Articular chondrocyte of knee joint (primary cell): ENCODE data around the gene AKT1S1. TPM values are rescaled to one million over a fixed set of nuclear protein-coding genes. Genes with fewer than 3 reads are reported as not detected.

Experiments
- small RNA-seq: library from RNA; depleted of rRNA; stranded (forward); fragments of <200 nt; gene quantifications from one replicate; pipeline ENCODE3, GENCODE V24; 2012
- total RNA-seq: library from RNA; depleted of rRNA; stranded (reverse); fragments of >200 nt; gene quantifications from 2 replicates; pipeline ENCODE4 v1.2.3, GENCODE V29; 2012

Gene AKT1S1
- total RNA-seq: 10.9 and 14.0 TPM in 2 replicates

DNA sequence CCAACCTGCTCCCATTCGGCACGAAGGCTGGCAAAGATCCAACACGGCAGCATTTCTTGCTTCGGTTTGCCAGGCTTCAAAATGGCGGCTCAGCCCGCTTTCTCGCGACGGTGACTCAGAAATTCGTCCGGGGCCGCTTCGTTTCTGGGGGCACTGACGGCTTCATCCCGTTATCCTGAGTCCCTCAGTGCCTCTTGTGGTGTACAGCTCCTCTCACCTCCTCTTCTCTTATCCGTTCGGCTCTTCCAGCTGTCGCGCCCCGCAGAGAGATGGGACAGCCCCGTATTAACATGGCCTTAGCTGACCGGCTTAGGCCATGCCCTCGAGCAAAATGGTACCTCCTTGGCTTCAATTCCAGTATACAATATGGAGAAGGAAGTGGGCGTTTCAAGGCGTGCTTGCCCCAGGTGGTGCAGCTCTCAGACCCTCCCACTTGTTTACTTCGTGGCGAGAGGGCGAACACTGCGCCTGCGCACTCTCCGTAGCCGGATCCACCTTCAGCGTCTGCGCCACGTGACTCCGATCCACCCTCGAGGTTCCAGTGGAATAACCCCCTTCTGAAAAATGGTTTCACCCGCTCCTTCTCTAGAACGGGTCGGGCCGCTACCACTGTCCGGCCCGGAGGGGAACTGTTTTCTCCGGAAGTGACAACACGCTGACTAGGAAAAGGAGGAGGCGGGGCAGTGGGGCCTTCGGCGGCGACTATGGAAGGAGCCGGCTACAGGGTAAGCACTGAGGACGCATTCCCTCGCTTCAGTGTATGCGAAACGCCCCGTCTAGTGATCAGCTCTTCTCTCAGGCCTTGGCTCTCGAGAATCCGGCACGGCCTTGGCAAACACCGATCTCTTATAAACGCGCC, at the start of gene AKT1S1, which contains the start of gene TBC1D17:
Gene AKT1S1, minus strand, starts transcription at position 336 of the 859 bp plus-strand sequence. CDS start 4,060 bp downstream, outside the sequence.
Gene TBC1D17, plus strand, starts transcription at position 683 of the 859 bp plus-strand sequence. Its CDS starts 22 bp downstream, at position 705.

DNA sequence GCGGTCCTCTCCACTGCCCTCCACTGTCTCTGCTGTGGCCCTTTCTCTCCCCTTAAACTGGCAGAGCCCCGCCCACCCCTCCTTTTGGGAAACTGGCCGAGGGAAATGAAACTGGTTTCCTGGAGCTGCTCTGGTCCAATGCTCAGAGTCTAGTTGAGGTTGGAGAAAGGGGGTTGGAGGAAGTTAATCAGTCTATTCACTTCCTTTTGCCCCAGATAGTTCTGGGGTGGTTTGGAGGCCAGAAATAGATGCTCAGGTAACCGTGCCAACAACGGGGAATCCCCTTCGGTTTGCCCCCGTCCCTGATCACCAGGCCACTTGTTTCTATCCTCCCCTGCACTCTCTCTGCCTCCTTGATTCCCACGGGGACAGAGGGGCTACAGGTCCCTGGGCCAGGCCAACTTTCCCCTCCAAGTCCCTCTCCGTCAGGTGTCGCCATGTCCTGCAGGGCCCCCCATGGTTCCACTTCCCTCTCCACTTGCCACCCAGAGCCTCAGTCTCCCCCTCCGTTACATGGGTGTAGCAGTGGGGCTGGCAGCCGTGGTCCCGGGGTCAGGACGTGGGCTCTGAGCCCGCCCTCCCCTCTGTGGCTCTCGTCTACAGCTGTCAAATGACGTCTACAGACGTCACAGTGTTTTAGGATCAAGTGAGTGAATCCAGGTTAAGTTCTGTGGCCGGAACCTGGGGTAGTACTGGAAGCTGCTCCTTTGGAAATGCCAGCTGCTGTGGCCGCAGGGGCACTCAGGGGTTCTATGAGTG, 19.9 kb upstream of the AKT1S1 start, which contains the start of gene IL4I1:
Gene IL4I1, minus strand, starts transcription at position 25 of the 759 bp plus-strand sequence. CDS start 727 bp downstream, outside the sequence.

DNA sequence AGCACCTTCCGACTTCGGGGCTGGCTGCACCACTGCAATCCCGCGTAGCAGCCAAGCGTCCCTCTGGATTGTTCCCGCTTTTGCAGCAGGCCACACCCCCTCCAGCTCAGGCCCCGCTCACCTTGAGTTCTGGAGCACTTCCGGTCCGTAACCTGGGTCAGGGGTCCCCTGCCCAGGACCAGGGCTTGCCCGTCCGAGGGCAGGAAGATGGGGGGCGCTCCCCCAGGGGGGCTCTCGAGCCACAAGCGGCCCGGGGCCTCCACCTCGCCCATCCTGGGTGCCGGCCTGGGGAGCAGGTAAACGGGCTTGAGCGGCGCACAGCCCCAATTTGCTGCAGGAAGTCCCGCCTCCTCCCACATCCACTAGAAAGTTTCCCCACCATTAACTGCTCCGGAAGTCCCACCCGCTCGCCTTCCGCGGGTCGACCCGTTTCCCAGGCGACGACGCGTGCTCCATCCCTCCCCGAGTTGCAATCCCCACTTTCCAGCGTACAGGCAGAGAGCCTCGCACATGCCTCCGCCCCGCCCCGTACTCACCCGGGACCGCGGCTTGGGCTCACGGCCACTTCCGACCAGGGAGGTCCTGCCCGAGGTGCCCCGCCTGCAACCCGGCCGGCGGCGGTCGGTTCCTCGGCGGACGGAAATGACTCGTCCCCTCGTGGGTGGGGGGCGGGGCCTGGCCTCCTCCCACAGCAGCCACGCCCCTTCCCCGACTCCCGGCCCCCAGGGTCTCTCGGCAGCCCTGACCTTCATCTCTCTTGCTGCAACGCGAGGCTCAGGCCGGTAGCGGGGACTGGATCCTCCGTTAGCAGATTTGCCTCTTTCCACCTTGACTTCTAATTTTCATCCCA, 10.0 kb downstream of the AKT1S1 start, which contains the start of gene PNKP:
Gene PNKP, minus strand, starts transcription at position 644 of the 850 bp plus-strand sequence. Its CDS starts 372 bp downstream, at position 272.

DNA sequence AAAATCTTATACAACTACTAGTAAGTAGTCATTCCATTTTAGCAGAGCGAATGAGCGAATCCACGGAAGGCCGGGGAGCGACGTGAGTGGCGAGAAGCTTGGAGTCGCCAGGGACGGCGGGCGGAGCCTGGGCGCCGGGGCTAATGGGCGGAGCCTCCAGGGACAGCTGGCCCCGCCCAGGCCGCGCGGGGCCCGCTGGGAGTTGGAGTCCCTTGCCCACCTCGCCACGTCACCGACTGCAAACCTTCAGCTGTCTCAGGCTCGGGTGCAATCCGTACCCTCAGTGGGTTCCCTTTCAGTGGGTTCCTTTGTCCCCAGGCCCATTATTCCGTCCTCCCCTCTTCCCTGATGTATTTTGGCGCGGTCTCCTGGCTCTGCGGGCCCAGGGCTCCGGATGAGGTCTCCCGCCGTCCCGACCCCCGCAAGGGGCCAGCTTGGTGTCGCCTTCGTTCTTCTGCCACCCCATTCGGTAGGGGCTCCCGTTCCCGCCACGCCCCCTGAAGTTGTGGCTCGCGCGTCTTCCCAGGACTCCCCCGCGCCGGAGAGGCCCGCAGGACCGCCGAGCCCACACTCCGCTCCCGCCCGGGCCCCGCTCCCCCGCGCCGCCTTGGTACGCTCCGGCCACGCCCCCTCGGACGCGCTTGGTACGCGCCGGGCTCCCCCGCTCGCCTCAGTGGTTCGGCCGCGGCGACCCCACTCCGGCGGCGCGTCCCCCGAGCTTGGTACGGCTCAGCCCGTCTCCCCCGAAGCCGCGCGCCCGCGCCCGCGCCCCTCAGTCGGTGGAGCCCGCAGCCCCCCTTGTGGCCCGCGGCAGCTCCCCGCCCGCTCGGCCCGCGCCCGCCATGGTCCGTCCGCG, 26.4 kb downstream of the AKT1S1 start, which contains the start of gene PTOV1:
Gene PTOV1, plus strand, starts transcription at position 673 of the 856 bp plus-strand sequence.

Small RNAs within 50 kb of the gene (small RNA-seq; reads per million reads assigned to genes)
- gene MIR4749: not detected

Other genes starting within 250 kb of the AKT1S1 start
- 28.4 and 38.3 TPM in 2 replicates for gene RRAS, start 237.2 kb downstream of the AKT1S1 start, total RNA-seq
- gene SCAF1, start 235.1 kb downstream of the AKT1S1 start, total RNA-seq: 13.1 and 15.2 TPM in 2 replicates
- 22.5 and 25.0 TPM in 2 replicates for gene IRF3, start 211.5 kb downstream of the AKT1S1 start, total RNA-seq
- gene BCL2L12, start 211.4 kb downstream of the AKT1S1 start, total RNA-seq: 3.5 and 5.2 TPM in 2 replicates
- gene PRMT1, start 200.1 kb downstream of the AKT1S1 start, total RNA-seq: 106 and 127 TPM in 2 replicates
- gene ADM5, start 187.8 kb downstream of the AKT1S1 start, total RNA-seq: 0.32 and 0.39 TPM in 2 replicates
- gene CPT1C, start 186.2 kb downstream of the AKT1S1 start, total RNA-seq: 16.8 and 21.6 TPM in 2 replicates
- 0.13 and 0.32 TPM in 2 replicates for gene TSKS, start 114.0 kb downstream of the AKT1S1 start, total RNA-seq
- 91.9 and 94.0 TPM in 2 replicates for gene AP2A1, start 110.4 kb downstream of the AKT1S1 start, total RNA-seq
- gene FUZ, start 64.1 kb downstream of the AKT1S1 start, total RNA-seq: 11.8 and 15.2 TPM in 2 replicates
- 18.8 and 21.6 TPM in 2 replicates for gene MED25, start 59.1 kb downstream of the AKT1S1 start, total RNA-seq
- gene PTOV1, start 26.2 kb downstream of the AKT1S1 start, total RNA-seq: 37.2 and 42.2 TPM in 2 replicates
- 28.5 and 32.5 TPM in 2 replicates for gene PNKP, start 9.8 kb downstream of the AKT1S1 start, total RNA-seq
- 10.6 and 14.2 TPM in 2 replicates for gene TBC1D17, start 347 bp upstream of the AKT1S1 start, total RNA-seq
- gene IL4I1, start 19.5 kb upstream of the AKT1S1 start, total RNA-seq: 0.65 and 1.6 TPM in 2 replicates
- 9.1 and 11.5 TPM in 2 replicates for gene ATF5, start 51.9 kb upstream of the AKT1S1 start, total RNA-seq
- gene NUP62, start 52.1 kb upstream of the AKT1S1 start, total RNA-seq: 27.8 and 28.0 TPM in 2 replicates
- gene SIGLEC11, start 83.8 kb upstream of the AKT1S1 start, total RNA-seq: not detected in 2 replicates
- 23.8 and 23.9 TPM in 2 replicates for gene VRK3, start 148.0 kb upstream of the AKT1S1 start, total RNA-seq
- gene ZNF473, start 148.7 kb upstream of the AKT1S1 start, total RNA-seq: 8.6 and 9.0 TPM in 2 replicates